GM19468 (cell line): ENCODE data around the gene UBAC2.
A peak's percentile ranks its signal among the peaks of the same experiment; 100 is the strongest.

Experiments
- ATAC-seq: cut with Tn5 transposase; IDR thresholded peaks from one replicate; pipeline ENCODE4 v1.9.1; 2021; ENCODE audit warnings: mild to moderate bottlenecking, moderate library complexity, moderate number of reproducible peaks; ENCODE audit not compliant: unreplicated experiment; ENCODE audit errors: extremely low read depth

The UBAC2 gene

DNA sequence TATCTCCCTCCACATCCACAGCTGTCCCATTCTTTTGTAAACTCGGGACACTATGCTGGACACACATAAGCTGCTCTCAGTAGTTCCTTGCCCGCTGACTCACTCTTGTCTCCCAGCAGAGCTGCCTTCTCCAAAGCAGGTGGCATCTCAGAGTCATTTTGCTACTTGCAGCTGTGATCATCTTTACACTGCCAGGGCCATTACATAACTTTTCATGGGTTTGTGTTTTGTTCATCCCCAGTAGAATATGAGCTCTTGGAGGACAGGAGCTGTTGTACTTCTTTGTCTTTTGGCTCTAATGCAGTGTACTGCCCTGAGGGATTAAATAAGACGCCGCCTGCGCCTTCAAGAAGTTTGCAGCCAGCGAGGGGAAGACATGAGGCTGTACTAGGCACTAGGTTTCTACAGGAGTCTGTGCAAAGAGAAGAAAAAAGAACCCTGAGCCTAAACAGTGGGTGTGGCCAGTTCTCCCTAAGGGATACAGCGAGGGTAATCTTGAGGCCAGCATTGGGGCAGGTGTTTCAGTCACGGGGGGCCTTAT is 147.3 kb downstream of the UBAC2 start:
- ATAC-seq = no peak

DNA sequence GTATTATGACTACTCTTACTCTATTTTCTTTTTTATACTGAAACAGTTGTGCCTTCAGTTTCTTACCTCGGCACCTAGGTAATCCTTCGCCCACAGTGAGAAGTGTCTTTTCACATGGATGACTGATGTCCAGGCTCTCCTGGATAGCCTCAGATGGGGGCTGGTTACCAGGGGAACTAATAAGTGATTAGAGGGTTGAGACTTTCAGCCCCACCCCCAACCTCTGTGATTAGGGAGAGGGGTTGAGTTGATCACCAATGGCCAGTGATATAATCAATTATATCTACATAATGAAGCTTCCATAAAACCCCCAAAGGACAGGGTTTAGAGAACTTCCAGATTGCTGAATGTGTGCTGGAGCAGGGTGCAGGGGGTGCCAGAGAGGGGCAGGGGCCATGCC is 149.5 kb downstream of the UBAC2 start:
- ATAC-seq = no peak

DNA sequence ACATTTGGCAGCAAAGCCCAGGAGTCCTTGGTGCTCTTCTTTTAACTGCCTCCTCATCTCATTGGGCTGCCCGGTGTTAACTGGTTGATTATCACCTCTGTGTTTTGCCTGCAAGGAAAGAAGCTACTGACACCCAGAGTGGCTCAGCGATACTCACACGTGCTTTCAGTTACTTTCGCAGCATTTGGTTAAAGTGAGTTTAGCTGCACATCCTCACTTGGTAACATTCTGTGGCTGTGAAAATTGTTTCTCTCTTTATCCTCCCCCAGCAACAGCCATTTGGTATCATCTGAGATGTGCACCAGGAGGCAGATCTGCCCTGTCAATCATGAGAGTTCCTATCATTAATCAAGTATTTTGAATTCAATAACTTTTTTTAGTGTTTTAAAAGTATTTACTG is 151.1 kb downstream of the UBAC2 start:
- no peak for ATAC-seq

DNA sequence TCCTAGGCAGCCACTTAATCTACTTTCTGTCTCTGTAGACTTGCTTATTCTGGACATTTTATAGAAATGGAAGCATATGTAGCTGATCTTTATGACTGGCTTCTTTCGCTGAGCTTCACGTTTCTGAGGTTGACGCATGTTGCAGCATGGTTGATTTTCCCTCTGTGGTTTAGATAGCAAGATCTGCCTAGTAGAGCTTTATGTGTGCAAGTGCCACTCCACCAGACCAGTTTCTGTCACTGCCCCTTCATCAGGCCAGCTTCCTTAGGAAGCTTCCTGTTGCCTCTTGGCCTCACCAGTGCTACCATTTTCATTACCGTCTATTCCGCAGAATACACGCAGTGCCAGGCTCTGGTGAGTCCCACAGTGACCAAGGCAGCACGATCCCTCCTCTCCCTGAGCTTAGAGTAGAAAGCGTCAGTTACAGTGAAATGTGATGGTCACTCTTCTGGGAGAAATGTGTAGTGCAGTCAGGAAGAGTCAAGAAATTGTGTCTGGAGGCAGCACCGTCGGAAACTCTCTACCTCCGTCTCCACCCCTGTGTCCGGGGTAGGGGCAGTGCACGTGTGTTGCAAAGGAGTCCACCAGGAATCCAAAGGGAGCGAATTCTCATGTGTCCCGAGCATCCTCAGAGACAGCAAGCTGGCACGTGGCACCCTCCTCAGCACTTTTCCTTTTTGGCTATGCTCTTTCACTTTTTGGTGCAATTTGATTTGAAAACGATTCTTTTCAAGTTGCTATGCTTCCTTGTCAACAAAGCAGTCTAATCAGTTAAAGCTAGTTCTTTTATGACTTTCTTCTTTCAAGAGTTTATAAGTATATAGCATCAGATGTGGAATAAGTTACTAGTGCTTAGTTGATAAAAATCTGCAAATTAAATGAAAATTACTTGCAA is 151.9 kb downstream of the UBAC2 start:
- ATAC-seq = no peak

DNA sequence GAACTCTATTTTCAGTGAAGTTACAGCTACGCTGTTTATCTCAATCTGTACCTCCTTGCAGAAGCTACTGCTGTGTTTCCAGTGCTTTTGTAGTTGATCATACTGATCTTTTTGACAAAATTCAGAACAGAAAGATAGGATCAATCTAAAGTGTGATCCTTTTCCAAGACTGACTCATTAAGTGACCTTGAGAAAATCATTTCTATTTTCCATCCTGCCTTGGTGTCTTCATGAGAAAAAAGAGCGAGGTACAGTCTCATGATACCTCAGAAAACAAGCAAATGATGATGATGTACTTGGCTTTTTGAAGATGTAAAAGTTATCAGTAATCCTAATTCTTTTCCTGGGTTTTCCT is 152.6 kb downstream of the UBAC2 start:
- ATAC-seq = no peak

DNA sequence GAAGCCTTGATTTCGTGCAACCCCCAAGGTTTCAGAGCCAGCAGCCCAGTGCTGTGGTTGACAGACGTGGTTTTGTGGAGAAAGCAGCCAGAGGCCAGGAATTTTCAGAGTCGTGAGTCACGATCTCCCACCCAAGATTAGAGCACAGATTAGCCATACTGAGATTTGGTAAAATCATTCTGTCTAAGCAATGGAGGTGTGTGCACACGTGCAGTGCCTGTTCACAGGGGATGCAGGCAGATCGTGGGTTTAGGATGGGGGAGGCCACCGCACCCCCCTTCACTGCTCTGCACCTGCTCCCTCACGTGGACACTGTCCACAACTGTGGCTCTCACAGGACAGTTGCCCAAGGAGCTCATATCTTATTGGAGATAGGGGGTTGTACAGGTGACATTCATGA is 153.2 kb downstream of the UBAC2 start:
- ATAC-seq = no peak

DNA sequence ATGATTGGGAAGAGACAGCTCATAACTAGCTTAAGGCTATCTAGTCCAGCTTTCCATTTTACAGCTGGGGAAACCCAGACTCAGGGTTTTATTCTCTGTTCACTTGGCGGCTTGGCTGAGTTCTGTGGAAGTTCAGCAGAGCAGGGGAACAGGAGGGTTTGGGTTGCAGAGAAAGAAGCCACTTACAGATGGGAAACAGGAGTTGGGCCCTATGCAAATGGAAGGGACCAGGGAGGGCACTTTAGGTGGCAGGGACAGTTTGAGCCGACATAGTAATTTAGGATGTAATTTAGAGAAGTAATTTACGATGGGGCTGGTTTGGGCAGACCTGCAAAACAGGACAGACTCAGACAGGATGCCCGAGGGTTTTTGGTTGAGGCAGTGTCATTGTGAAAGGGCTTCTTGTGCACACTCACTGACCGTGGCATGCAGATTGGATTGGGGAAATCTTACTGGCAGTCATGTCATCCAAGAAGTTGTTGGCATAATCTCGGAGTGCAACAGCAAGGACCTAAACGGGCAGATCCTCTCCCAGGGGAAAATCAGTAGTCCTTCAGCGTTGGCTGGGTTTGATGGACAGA is 153.8 kb downstream of the UBAC2 start:
- no peak for ATAC-seq

DNA sequence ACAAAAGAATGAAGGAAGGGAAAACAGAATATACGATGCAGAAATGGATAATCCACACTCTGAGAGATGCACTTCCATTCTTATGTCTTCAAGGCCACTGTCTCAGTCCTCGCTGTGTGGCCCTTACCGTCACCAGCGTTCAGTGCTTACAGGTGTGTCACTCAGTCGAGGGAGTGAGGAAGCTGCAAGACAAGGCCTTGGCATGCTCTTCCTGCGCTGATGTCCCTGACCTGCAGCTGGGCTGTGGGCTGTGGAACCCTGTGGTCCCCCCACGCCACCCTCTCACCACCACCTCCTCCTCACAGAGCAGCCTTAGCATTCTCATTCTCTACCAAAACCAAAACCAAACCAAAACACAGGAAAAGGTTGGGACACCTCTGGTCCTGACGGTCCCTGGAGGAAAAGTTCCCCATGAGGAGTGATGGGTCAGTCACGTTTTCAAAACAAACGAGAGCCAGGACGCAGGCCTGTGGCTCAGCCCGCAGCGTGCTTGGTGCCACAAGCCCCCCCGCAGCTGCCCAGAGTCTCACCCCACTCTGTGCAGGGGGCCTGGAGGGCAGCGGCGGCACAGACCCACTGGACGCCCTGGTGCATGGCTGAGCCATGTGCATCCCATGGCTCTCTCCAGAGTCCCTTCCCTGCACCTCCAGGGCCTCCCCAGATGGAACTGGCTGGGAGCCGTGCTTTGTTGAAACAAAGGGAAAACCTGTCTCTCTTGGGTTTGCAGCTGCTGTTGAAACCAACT is 154.8 kb downstream of the UBAC2 start:
- ATAC-seq = no peak

DNA sequence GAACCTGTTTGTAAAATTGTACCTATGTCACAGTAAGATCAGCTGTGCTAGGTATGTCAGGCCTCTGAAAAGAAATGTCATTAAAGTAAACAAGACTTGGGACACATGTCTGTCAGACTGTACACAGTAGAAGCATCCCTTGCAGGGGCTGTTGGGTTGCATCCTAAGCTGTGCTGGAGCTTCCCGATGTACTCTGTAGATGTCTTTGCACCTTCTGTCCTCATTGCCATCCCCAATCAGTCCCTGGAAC is 155.3 kb downstream of the UBAC2 start:
- no peak for ATAC-seq

DNA sequence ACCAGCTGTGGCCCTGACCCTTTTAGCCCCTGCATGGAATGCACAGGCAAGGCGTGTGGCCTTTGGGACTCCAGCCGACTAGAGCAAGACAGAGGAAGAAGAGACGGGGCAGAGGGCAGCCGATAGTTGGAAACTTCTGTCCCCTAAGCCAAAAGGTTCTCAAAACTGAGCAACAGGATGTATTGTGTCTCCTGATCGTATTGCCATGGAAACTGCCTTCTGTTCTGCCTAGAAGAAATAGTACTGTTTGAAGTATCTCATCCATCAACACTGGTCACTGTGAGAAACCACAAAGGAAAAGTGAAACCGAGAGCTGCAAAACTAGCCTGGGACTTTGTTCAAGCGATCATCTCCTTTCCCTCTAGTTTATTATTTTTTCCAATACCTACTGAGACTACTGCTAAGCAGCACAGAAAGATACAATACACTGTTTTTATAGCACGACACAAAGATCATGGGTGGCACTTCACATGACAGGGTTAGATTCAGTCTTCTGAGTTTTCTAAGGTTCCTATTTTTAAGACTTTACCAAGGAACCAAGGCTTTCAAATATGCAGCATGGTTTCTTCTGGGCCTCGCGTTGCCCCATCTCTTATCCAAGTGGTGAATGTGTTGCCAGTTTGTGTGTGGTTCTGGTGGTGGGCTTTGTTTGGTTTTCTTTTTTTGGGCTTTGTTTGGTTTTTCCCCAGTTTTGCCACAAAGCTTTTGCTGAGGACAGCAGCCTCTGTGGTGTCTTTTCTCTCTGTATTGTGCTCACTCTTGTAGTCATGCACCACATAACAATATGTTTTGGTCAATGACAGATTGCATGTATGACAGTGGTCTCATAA is 155.8 kb downstream of the UBAC2 start:
- peak; percentile 60 for ATAC-seq

DNA sequence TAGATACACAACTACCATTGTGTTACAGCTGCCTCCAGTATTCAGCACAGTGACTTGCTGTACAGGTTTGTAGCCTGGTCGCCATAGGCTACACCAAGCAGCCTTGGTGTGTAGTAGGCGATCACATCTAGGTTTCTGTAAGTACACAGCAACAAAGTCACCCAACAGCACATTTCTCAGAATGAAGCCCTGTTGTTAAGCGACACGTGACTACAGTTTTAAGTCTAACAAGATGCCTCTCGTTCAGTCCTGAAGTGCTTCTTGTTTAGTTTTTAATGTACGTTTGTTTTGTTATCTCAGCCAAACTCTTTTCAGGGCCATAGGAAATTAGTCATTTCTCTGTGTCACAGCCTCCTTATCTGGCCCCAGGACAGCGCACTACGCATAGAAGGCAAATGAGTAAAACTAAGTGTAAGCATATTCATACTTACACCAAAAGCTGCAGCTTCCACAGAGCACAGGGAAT is 156.5 kb downstream of the UBAC2 start:
- no peak for ATAC-seq

DNA sequence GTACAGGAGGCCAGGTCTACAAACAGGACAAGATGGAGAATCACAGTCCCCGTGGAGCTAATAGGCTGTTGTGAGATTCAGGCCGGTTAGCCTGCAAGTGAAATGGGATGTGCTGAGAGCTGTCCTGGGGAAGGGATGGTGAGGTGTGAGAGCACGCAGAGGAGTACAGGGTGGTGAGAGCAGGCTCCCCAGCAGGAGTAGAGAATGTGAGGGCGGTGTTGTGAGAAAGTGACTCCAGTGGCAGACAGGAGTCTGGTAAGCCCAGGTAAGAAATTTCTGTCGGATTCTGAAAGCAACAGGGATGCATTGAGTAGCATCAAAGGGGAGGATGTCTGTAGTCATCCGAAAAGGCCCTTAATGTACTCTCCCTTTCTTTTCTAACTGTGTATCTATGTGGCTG is 157.3 kb downstream of the UBAC2 start:
- no peak for ATAC-seq

DNA sequence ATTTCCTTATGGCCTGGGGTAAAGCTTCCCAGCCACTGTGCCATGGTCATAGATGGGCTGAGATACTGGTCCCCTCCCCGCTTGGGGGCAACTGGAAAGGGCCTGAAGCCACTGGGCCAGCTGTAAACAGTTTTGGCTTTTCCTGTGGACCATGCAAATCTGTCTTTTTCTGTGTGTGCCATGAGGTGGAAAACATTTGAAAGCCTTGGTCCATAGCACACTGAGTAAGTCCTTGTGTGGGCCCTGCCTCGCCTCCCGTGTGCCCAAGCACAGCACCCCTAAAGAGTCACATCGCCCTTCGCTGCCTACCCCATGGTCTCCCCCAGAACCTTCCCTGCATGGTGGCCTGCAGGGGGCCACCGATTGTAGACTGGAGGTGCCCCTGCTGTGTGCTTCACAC is 158.9 kb downstream of the UBAC2 start:
- ATAC-seq = no peak

DNA sequence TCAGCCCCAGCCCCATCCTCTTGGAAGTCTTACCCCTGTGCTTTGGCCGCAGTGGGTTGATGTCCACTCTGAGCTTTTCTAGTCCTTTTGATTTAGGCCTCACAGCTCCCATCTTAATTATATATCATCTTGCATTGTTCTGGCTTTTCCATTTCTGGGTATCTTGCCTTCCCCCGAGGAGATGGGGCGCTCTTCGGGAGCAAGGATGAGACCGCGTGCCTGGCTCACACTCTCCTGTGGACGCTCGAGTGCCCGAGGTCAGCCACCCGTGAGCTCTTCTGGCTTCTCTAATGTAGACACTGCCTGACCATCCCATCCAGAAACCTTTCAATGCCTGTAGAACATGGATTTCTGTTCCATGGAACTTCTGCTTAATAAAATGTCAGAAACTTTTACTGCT is 160.0 kb downstream of the UBAC2 start:
- ATAC-seq = no peak

DNA sequence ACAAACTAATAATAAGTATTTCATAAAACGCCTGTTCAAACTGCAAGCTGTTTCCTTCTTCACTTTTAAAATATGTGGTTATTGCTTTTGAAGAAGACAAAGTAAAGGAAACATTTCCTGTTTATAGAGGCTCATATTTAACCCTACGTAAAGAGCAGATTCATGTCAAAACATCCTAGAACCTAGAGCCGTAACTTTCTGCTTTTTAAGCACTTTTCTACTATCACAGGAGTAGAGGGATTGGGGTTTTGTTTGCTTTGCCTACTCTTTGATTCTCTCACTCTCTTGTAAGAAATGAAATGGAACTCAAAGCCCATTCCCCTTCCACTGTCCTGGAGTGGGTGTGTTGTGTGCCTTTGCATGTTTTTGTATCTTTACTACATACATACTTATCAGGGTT is 160.5 kb downstream of the UBAC2 start:
- no peak for ATAC-seq

DNA sequence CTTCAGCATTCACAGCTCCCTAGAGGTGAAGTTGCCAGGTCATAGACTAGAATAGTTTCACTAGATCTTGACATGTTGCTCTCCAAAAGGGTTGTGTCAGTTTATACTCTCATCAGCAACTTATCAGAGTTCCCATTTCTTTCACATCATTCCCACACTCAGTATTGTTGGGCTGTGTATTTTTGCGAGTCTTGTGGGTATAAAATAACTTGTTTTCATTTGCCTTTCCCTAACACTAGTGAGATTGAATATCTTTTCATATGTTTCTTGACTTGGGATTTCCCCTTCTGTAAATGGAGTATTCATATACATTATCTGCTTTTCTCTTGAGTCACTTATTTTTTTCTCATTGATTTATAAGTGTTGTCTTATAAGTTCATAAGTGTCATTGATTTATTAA is 161.7 kb downstream of the UBAC2 start:
- no peak for ATAC-seq

DNA sequence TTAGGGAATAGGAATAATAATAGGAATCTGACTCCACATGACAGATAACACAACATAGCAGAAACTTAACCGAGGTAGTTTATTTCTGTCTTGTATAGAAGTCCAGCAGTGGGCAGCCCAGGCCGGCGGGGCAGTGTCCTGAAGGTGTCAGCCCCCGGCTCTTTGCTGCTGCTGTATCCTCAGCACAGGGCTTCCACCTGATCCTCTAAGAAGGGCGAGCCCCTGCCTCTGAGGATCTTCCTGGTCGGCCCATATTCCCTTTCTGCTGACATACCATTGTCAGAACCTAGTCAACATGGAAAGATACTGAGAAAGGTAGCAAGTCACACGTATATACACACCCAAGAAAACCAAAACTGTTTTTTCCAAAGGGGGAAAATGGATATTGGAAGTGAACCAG is 162.7 kb downstream of the UBAC2 start:
- no peak for ATAC-seq

DNA sequence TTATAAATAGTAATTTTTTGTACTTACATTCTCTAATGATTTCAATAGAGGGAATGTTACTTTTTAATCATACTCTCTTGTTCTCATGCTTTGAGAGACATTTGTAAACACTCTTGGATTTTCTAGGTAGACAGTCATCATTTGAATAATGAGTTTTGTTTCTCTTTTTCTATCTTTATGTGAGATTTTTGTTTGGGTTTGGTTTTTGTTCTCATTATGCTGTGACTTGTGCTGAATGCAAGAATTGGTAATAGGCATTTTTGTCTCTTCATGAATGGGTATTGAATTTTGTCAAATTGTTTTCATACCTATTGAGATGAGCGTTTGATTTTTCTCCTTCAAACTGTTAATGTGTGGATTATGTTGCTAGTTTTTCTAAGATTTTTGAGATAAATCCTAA is 163.3 kb downstream of the UBAC2 start:
- no peak for ATAC-seq

DNA sequence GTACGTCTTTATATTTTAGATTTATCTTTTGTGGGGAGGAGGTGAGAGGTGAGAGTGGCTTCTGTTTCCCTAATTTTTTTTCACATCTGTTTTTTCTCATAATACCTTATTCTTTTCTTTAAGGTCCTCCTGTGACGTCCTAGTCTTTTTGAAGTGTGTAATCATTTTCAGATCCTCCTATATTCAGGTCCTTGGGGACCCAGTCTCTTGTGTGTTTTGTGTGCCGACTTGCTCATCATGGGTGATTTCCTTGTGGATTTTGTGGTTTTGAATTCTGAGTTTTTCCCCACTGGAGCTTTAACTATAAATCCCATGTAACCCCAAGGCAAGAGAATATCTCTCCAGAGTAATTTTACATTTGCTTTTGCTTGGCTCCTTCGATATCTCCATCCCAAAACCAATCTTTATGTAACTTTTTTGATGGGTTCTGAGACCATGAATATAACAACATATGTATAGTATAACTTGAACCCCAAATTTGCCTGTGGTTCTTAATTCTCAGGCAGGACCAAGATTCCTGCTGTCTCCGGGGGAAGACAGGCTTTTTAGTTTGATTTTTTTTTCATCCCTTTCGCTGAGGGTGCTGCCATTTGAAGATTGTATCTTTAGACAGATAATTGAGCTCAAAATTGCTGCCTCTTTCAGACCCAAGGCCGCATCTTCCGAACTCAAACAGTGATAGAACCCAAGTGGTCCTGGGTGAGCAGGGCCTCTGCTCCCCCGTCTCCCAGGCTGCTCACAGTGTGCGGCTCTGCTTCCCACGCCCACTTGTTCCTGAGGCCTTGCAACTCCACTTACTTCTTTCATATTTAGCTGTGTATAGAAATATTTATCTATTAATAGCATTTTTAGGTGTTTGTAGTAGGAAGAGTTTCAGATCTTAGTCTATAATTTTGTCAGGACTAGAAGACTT is 165.7 kb downstream of the UBAC2 start:
- no peak for ATAC-seq
